Pancreas (tissue), 10 donors: ENCODE measurements around the gene SYT12. TPM values are rescaled to one million over a fixed set of nuclear protein-coding genes. Genes with fewer than 3 reads are reported as not detected.
A peak's percentile ranks its signal among the peaks of the same experiment; 100 is the strongest.

Experiments used
- ATAC-seq, 4 donors: fragments of 200-7000 bp; cut with Tn5 transposase; one replicate each; pipeline versions ENCODE4 v1.8.0 to v1.9.1; 2020; ENCODE audit warnings: mild to moderate bottlenecking in 4 of 4, moderate library complexity in 4 of 4
- DNase-seq, 6 donors: peaks; one replicate each; pipeline ENCODE4 v3.0.0-alpha.2; 2020
- FAIRE-seq: peaks from 2 replicates; lab custom pipeline; 2012; peaks lifted over from hg19 to GRCh38; lab: Jason Lieb, UNC
- H3K27ac ChIP-seq, 4 donors: fragments of 200-600 bp; sonication (generic); 1 replicate in 3 of 4; 2 replicates in 1 of 4; pipeline versions ENCODE4 v1.5.0 to v1.8.0; 2020
- H3K27me3 ChIP-seq, 4 donors: fragments of 200-600 bp; one replicate each; pipeline ENCODE4 v1.8.0; 2021
- H3K36me3 ChIP-seq, 3 donors: fragments of 200-600 bp; sonication (generic) in 1 of 3; one replicate each; pipeline versions ENCODE4 v1.5.0 to v1.8.0; 2020 to 2021
- H3K4me1 ChIP-seq, 3 donors: fragments of 200-600 bp; one replicate each; pipeline ENCODE4 v1.8.0; 2021
- H3K4me3 ChIP-seq, 4 donors: fragments of 200-600 bp; sonication (generic) in 2 of 4; one replicate each; pipeline versions ENCODE4 v1.5.0 to v1.8.0; 2020 to 2021
- H3K9me3 ChIP-seq, 4 donors: fragments of 200-600 bp; one replicate each; pipeline ENCODE4 v1.8.0; 2021
- WGBS, 2 donors: extraction: QIAGEN DNeasy Blood & Tissue Kit; methylation state at CpG; one replicate each; pipeline ENCODE4 v1.1.7; 2013; 5-methylcytosine and 5-hydroxymethylcytosine counted together
- intact Hi-C, 3 donors: fragments of 100-400 bp; cut with DNase I; formaldehyde crosslinking; loops; one replicate each; pipeline versions ENCODE4 v1.11.1 to v1.14.2; 2022
- polyA plus RNA-seq, 2 donors: library from polyadenylated mRNA; stranded (reverse); fragments of 200-250 nt; gene quantifications; one replicate each; pipeline ENCODE4 v1.2.3, GENCODE V29; 2013
- total RNA-seq, 6 donors: library from RNA; stranded (reverse); fragmentation: NEBNext Ultra II Directional in 4 of 6; extraction: Animal tissue kit (Norgen Biotek cat#: 25700) in 4 of 6; gene quantifications; one replicate each; pipeline versions ENCODE4 v1.2.1 to v1.2.4, GENCODE V29; 2021 to 2023
- TF ChIP-seq, protein P1 (sequence below), 4 donors: fragments of 200-600 bp; sonication (generic) in 3 of 4; IDR thresholded peaks; one replicate each; pipeline versions ENCODE4 v1.5.0 to v1.8.0; 2021; ENCODE audit warnings: antibody characterized with exemption in 4 of 4
- donor health status: healthy with polysubstance abuse.
- donor health status: DM: no; HTN: no; CAD: no; lungs with moderate emphysema.
- donor health status: DM: no; HTN: no; CAD: no.
- donor health status: control.
- donor health status: control.
- donor health status: Bipolar disorder and iron deficiency.
- donor health status: DM: yes; HTN: yes; CAD: no.
- donor health status: DM: no; HTN: no; CAD: no.
- donor health status: DM: no; HTN: no; CAD: no.
- donor health status: DM: yes; HTN: yes; CAD: no.

SYT12 gene
- total and polyA plus RNA-seq, 8 donors = 0.19 to 2.6 (median 0.42) TPM

GRCh38 chr11:66996609-66997273, 26.2 kb upstream of the SYT12 start:
- DNase-seq (no peak), FAIRE-seq (no peak), ATAC-seq (peak in 1 of 4 donors; percentile 61)
- no peak overlapping the region for H3K4me3 ChIP-seq
- H3K4me1 ChIP-seq = no peaks in the 10 kb centered on the region
- no peaks in the 10 kb centered on the region for H3K27me3 ChIP-seq
- TF ChIP-seq, protein P1, sequence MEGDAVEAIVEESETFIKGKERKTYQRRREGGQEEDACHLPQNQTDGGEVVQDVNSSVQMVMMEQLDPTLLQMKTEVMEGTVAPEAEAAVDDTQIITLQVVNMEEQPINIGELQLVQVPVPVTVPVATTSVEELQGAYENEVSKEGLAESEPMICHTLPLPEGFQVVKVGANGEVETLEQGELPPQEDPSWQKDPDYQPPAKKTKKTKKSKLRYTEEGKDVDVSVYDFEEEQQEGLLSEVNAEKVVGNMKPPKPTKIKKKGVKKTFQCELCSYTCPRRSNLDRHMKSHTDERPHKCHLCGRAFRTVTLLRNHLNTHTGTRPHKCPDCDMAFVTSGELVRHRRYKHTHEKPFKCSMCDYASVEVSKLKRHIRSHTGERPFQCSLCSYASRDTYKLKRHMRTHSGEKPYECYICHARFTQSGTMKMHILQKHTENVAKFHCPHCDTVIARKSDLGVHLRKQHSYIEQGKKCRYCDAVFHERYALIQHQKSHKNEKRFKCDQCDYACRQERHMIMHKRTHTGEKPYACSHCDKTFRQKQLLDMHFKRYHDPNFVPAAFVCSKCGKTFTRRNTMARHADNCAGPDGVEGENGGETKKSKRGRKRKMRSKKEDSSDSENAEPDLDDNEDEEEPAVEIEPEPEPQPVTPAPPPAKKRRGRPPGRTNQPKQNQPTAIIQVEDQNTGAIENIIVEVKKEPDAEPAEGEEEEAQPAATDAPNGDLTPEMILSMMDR (IDR thresholded peaks at IDR 0.05) = no peak
- H3K9me3 ChIP-seq = no peaks in the 10 kb centered on the region
- no peak overlapping the region for H3K27ac ChIP-seq
- 80 to 82% methylated on average over 8 of the region's 8 CpGs for WGBS, 2 donors
- intact Hi-C loops = no loop called here
- no peaks in the 10 kb centered on the region for H3K36me3 ChIP-seq

DNA sequence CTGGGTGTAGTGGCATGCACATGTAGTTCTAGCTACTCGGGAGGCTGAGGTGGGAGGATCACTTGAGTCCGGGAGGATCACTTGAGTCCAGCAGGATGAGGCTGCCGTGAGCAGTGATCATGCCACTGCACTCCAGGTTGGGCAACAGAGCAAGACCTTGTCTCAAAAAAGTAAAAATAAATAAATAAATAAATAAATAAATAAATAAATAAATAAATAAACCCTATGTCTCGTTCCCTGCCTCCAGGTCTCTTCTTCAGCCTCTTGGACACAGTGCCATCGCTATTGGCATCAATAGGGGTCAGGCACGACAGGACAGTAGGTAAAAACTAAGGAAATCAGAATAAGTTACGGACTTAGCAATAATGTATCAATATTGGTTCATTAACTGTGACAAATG, 23.4 kb upstream of the SYT12 start:
- ATAC-seq (no peak), DNase-seq (no peak), FAIRE-seq (no peak)
- Histone ChIP-seq H3K4me1 (no peaks in the 10 kb centered on the region), H3K9me3 (no peaks in the 10 kb centered on the region), H3K27ac (no peak overlapping the region), H3K36me3 (no peaks in the 10 kb centered on the region), H3K4me3 (no peak overlapping the region), H3K27me3 (no peaks in the 10 kb centered on the region)
- TF ChIP-seq, protein P1 (IDR thresholded peaks at IDR 0.05) = no peak
- WGBS, 2 donors = 78 to 86% methylated on average over 7 of the region's 7 CpGs
- intact Hi-C loops = no loop called here

GRCh38 chr11:67001332-67001731, 21.6 kb upstream of the SYT12 start:
- intact Hi-C loops = loop anchor here in 1 of 3 donors (10.0 kb wide), 1 partner anchor 247 kb away; no protein-coding TSS in a partner anchor
- DNase-seq (no peak), ATAC-seq (no peak), FAIRE-seq (no peak)
- H3K4me3 ChIP-seq = no peak overlapping the region
- WGBS, 2 donors = 91 to 95% methylated on average over 5 of the region's 5 CpGs
- no peaks in the 10 kb centered on the region for H3K27me3 ChIP-seq
- no peak overlapping the region for H3K27ac ChIP-seq
- no peaks in the 10 kb centered on the region for H3K9me3 ChIP-seq
- H3K4me1 ChIP-seq = no peaks in the 10 kb centered on the region
- TF ChIP-seq, protein P1 (IDR thresholded peaks at IDR 0.05) = no peak
- H3K36me3 ChIP-seq = no peaks in the 10 kb centered on the region

DNA sequence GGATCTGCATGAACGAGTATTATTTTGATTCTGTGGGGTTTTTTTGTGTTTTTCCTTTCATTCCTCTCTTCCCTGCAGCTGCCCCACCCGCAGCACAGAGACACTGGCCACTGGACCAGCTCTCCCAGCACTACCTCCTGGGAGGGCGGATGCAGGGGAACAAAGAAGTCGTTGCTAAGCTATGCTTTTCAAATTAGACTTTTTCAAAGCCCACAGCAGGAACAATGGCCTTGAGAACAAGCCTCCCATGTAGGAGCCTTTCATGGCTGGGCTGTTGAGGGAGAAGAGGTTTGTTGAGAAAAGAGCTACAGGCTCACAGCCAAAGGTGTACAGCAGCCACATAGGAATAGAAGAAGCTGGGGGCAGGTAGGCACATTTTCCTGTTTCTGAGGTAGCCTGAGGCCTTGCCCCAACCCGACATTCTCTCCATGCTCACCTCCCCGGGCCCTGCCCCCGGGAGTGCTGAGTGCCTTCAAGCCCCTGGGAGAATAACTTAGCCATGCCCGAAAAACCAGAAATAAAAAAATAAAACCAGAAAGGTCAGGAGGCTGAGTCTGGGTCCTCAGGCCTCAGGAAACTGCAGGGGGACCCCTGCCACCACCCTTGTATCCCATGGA, 20.5 kb upstream of the SYT12 start:
- intact Hi-C loops = loop anchor here in 1 of 3 donors (10.0 kb wide), 1 partner anchor 248 kb away; no protein-coding TSS in a partner anchor
- FAIRE-seq = no peak
- ATAC-seq = no peak
- TF ChIP-seq, protein P1 (IDR thresholded peaks at IDR 0.05) = no peak
- H3K27ac ChIP-seq = peak overlapping the region in 1 of 4 donors; percentile 12
- no peaks in the 10 kb centered on the region for H3K27me3 ChIP-seq
- no peaks in the 10 kb centered on the region for H3K9me3 ChIP-seq
- no peak overlapping the region for H3K4me3 ChIP-seq
- WGBS, 2 donors = 60 to 63% methylated on average over 8 of the region's 8 CpGs
- DNase-seq = no peak
- no peaks in the 10 kb centered on the region for H3K36me3 ChIP-seq
- H3K4me1 ChIP-seq = no peaks in the 10 kb centered on the region
